ENCODE measurements around the gene GPR107. TPM values are rescaled to one million over a fixed set of nuclear protein-coding genes. Genes with fewer than 3 reads are reported as not detected.

The GPR107 gene
- total and polyA plus RNA-seq, 2 of the 8 experiments (the other 6 are each of a cell fraction or from before 2014, with no cell fraction given): 19.3 to 30.7 TPM

DNA sequence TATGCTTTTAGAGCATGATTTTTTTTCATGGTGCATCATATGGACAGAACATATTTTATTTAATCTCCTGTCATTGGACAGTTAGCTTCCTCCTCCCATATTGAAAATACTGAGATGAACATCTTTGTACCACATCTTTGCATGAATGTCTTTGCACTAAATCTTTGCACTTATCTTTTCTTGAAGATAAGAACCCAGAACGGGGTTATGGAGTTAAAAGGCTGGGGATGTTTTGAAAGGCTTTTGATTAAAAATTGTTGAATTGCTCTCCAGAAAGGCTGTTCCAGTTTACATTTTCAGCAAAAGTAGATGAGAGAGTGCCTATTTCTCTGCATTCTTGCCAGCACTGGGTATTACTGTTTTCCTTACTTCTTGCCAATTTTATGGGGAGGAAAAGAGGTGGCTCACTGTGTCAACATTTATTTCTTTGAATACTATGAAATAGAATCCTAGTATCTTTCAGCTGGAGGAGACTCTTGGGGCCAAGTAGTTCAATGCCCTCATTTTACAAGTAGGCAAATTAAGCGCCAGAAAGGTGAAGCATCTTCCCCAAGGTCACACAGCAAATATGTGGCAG is 125.7 kb downstream of the GPR107 start:
- no peak for DNase-seq (ENCODE audit: low read depth in 1 of 2, low spot score in 2 of 2)
- Histone ChIP-seq H2BK5ac (ENCODE audit: low read depth, low read length) (no peak overlapping the region), H3K27ac (ENCODE audit: low read depth, low read length) (no peak overlapping the region), H3K79me2 (ENCODE audit: control insufficient read depth in 1 of 2, insufficient read depth in 2 of 2, low read length in 2 of 2) (peaks cover 0 to 33% of the 10 kb centered on the region in 2 experiments; a peak in 2 of 4 replicates), H3K23me2 (ENCODE audit: low read depth, low read length) (no peaks in the 10 kb centered on the region; the same call in 1 of the 2 replicates), H3K18ac (ENCODE audit: extremely low read depth, low read length) (no peak overlapping the region), H3K4me3 (ENCODE audit: extremely low read depth in 1 of 4, insufficient read depth in 2 of 4, low read depth in 3 of 4, low read length in 4 of 4) (no peak overlapping the region), H3K4ac (replicated peaks; ENCODE audit: insufficient read length, low read depth, low read length) (no peak overlapping the region), H3K4me1 (replicated peaks in 1 of 4; ENCODE audit: control insufficient read depth in 3 of 4, insufficient read depth in 4 of 4, low read length in 3 of 4) (peaks cover 0 to 12% (median 6%) of the 10 kb centered on the region in 4 experiments; a peak in 4 of 7 replicates), H2BK120ac (replicated peaks; ENCODE audit: low read depth, low read length) (no peak overlapping the region), H3K56ac (replicated peaks; ENCODE audit: insufficient read length, low read depth, low read length) (no peak overlapping the region), H3K4me2 (ENCODE audit: insufficient read depth in 1 of 2, low read depth in 2 of 2, low read length in 2 of 2) (no peak overlapping the region), H3K79me1 (ENCODE audit: low read depth, low read length) (peaks cover 19% of the 10 kb centered on the region), H2BK12ac (ENCODE audit: low read depth, low read length) (no peak overlapping the region), H3K36me3 (ENCODE audit: control insufficient read depth in 2 of 4, insufficient read depth in 4 of 4, low read length in 3 of 4) (no peaks in the 10 kb centered on the region), H4K8ac (ENCODE audit: extremely low read depth, insufficient read depth, low read length) (no peak overlapping the region), H3K23ac (ENCODE audit: insufficient read length) (no peak overlapping the region), H3K14ac (ENCODE audit: insufficient read length) (no peak overlapping the region), H2BK15ac (ENCODE audit: low read length) (no peak overlapping the region), H4K20me1 (replicated peaks in 1 of 2; ENCODE audit: control insufficient read depth in 1 of 2, insufficient read depth in 2 of 2, low read length in 2 of 2) (peaks cover 0 to 6% of the 10 kb centered on the region in 2 experiments), H2AK5ac (ENCODE audit: low read depth, low read length) (no peak overlapping the region), H2AFZ (ENCODE audit: low read length) (no peak overlapping the region), H4K91ac (replicated peaks; ENCODE audit: insufficient read length, low read length) (no peak overlapping the region), H4K5ac (ENCODE audit: insufficient read length, low read depth, low read length) (no peak overlapping the region), H3K9ac (replicated peaks in 1 of 4; ENCODE audit: extremely low read depth in 1 of 4, low read depth in 3 of 4, low read length in 3 of 4) (no peak overlapping the region), H2BK20ac (ENCODE audit: low read length) (no peak overlapping the region), H3K9me3 (ENCODE audit: insufficient read depth in 2 of 2, low read depth in 1 of 2, low read length in 1 of 2) (no peaks in the 10 kb centered on the region), H3K27me3 (replicated peaks in 1 of 4; ENCODE audit: control insufficient read depth in 3 of 4, extremely low read depth in 1 of 4, insufficient read depth in 3 of 4, low read length in 3 of 4) (no peaks in the 10 kb centered on the region)
- TF ChIP-seq EZH2 (IDR thresholded peaks at IDR 0.05; ENCODE audit: low read depth, low read length, severe bottlenecking) (no peak), JUND (IDR thresholded peaks at IDR 0.05; ENCODE audit: low read length) (no peak), KDM1A (IDR thresholded peaks at IDR 0.05; ENCODE audit: borderline replicate concordance, low read length) (no peak), TCF12 (IDR thresholded peaks at IDR 0.05; ENCODE audit: low read depth, low read length) (no peak), CHD1 (IDR thresholded peaks at IDR 0.05; ENCODE audit: low read depth, low read length) (no peak)
- TF ChIP-seq, protein P1, sequence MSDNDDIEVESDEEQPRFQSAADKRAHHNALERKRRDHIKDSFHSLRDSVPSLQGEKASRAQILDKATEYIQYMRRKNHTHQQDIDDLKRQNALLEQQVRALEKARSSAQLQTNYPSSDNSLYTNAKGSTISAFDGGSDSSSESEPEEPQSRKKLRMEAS (IDR thresholded peaks at IDR 0.05): no peak
- 95% methylated on average over 2 of the region's 2 CpGs; no CpG with 5 or more reads in 1 of the 2 experiments for WGBS, 2 experiments (ENCODE audit: extremely low coverage in 1 of 2, insufficient coverage in 1 of 2, insufficient read length in 1 of 2, insufficient replicate concordance in 2 of 2, low coverage in 1 of 2, low lambda C conversion rate in 2 of 2, missing lambda C conversion rate in 1 of 2)
- ChIA-PET CTCF (ENCODE audit: partially characterized antibody) (interaction anchor here (0.7 kb wide), 1 partner anchor 65 kb away, joined by 3 read pairs; no protein-coding TSS in a partner anchor), POLR2A (ENCODE audit: partially characterized antibody) (interaction anchor here (1.2 kb wide), 1 partner anchor 9 kb away, joined by 3 read pairs; no protein-coding TSS in a partner anchor)
- FAIRE-seq: no peak
